NT2/D1 (cell line): Measurements from ENCODE around the gene CLEC18B.
"Not testable (repeated sequence)": the region's sequence is repeated elsewhere in the genome, so short reads cannot be mapped to it uniquely, and the experiment has no call there.

Experiments used
- DNase-seq: peaks from one replicate; pipeline ENCODE4 v3.0.0-alpha.2; 2011; ENCODE audit warnings: low read depth, low spot score
- H3K27me3 ChIP-seq: 2 replicates; pipeline ENCODE4 v1.6.0; 2011; ENCODE audit warnings: mild to moderate bottlenecking; ENCODE audit not compliant: insufficient read length, insufficient read depth
- H3K36me3 ChIP-seq: 2 replicates; pipeline ENCODE4 v1.6.1; 2011; ENCODE audit warnings: mild to moderate bottlenecking, low read length, mixed read lengths; ENCODE audit not compliant: insufficient read depth, insufficient read length
- H3K4me1 ChIP-seq: 2 replicates; pipeline ENCODE4 v1.5.1; 2011; ENCODE audit not compliant: insufficient read depth, insufficient read length
- H3K4me3 ChIP-seq: 2 replicates; pipeline ENCODE4 v1.5.1; 2011; ENCODE audit warnings: low read depth; ENCODE audit not compliant: insufficient read length
- H3K9ac ChIP-seq: 2 replicates; pipeline ENCODE4 v1.6.0; 2011; ENCODE audit warnings: low read depth; ENCODE audit not compliant: insufficient read length
- H3K9me3 ChIP-seq: 2 replicates; pipeline ENCODE4 v1.5.1; 2011; ENCODE audit warnings: mild to moderate bottlenecking, low read length; ENCODE audit not compliant: insufficient read depth

Gene CLEC18B

GRCh38 chr16:74413485-74413884, 7.8 kb downstream of the CLEC18B start:
- not testable (repeated sequence) for H3K27me3 ChIP-seq, H3K9ac ChIP-seq, H3K36me3 ChIP-seq, H3K9me3 ChIP-seq, DNase-seq, H3K4me1 ChIP-seq
- H3K4me3 ChIP-seq: peak overlapping the region; percentile 11

- H3K27me3 ChIP-seq, H3K9ac ChIP-seq, H3K4me3 ChIP-seq, H3K36me3 ChIP-seq, DNase-seq, H3K9me3 ChIP-seq, H3K4me1 ChIP-seq: not testable (repeated sequence)
Observed at GRCh38 chr16:74412775-74413390, 8.4 kb downstream of the CLEC18B start.

GRCh38 chr16:74412138-74412774, 9.0 kb downstream of the CLEC18B start:
- H3K9me3 ChIP-seq, H3K4me1 ChIP-seq, H3K36me3 ChIP-seq, H3K27me3 ChIP-seq, H3K9ac ChIP-seq, DNase-seq, H3K4me3 ChIP-seq: not testable (repeated sequence)

DNA sequence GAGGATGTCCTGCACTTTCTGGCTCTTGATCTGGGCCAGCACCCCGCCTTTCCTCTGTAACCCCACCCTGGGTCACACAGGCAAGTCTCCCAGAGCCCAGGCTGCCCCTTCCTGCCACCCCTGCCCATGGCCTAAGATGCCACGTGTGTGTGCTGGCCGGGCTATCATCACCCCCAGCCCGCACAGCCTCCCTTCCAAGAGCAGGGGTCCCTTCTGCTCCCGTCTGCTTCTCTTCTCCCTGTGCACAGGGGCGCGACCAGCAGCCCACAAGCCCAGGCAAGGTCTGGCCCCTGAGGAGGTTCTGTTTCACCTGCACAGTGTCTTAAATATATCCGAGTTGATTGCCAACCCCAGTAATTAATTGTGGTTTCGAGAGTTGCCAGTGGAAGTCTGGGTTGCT, 10.3 kb downstream of the CLEC18B start:
- H3K4me1 ChIP-seq, H3K4me3 ChIP-seq, DNase-seq, H3K27me3 ChIP-seq, H3K36me3 ChIP-seq, H3K9ac ChIP-seq, H3K9me3 ChIP-seq: not testable (repeated sequence)

GRCh38 chr16:74410057-74410957, 11.0 kb downstream of the CLEC18B start:
- H3K4me1 ChIP-seq, H3K9ac ChIP-seq, H3K27me3 ChIP-seq, DNase-seq, H3K4me3 ChIP-seq, H3K9me3 ChIP-seq, H3K36me3 ChIP-seq: not testable (repeated sequence)

DNA sequence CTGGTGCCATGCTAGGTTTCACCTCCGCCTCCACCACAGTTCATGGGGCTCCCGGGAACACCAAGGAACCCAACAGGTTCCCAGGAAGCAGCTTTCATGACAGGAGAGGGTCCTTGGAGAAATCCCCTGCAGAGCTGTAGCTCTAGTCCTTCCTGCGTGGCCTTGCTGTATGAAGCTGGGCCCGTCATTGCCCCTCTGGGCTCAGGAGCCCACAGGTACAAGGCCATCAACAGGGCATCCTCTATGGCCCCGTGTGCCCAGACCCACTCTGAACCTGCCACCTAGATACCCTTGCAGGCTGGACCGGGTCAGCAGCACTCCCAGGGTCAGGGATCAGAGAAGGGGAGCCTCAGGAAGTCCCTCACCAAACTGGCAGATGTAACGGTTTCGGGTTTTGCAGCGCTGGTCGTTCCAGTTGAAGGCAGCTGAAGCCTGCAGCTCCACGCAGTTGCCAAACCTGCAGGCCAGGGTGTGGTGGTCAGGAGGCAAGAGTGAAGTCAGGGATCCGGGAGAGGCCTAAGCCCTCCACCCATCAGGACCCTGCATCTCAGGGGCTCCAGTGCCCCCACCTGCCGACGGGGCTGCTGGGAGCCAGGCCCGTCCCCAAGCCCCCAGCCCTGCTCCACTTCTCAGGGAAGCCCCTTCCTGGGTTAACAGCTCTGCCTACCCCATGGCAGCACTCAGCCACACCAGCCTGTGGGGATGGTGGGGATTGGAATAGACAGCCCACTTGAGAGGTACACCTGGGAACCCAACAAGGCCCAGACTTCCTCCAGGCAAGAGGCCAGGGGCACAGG, 11.9 kb downstream of the CLEC18B start:
- not testable (repeated sequence) for H3K4me1 ChIP-seq, H3K9ac ChIP-seq, DNase-seq, H3K9me3 ChIP-seq, H3K4me3 ChIP-seq, H3K27me3 ChIP-seq, H3K36me3 ChIP-seq

GRCh38 chr16:74407362-74407705, 13.9 kb downstream of the CLEC18B start:
- H3K4me1 ChIP-seq, H3K9ac ChIP-seq, H3K36me3 ChIP-seq, H3K27me3 ChIP-seq, H3K9me3 ChIP-seq, H3K4me3 ChIP-seq, DNase-seq: not testable (repeated sequence)

DNA sequence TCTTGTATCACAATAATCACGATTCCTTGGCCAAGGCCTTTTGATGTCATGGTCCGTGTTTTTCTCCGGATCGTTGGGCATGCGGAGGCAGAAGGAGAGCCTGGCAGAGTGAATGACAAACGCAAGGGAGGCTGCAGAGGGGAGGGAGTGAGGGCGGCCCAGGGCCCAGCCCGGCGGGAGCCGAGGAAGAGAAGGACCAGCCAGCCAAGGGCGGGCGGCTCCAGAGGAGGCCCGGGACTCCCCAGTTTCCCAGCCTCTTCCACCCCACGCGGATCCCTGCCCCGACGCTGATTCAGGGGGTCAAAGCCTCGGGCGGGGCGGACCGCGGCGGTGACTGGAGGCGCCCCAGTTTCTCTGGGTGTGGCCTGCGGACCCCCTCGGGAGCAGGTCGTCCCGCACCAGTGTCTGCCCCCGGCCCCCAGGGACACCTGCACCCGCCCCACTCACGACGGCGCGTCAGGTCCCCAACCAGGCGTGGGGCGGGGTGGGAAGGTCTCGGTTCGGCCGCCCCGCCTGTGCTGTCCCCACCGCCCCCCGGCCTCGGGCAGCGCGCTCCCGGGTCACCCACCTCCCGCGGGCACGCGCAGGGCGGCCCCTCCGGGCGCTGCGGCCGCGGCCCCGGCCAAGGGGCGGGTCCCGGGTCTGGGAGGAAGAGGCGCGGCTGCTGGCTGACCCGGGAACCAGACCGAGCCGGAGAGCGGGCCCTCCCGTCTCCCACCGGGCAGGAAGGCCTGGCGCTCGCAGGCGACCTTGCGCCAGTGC, 14.5 kb downstream of the CLEC18B start:
- not testable (repeated sequence) for H3K4me3 ChIP-seq, H3K27me3 ChIP-seq, H3K9ac ChIP-seq, DNase-seq, H3K9me3 ChIP-seq, H3K36me3 ChIP-seq, H3K4me1 ChIP-seq

GRCh38 chr16:74404148-74404933, 16.9 kb downstream of the CLEC18B start:
- not testable (repeated sequence) for H3K4me3 ChIP-seq, DNase-seq, H3K4me1 ChIP-seq, H3K36me3 ChIP-seq, H3K27me3 ChIP-seq, H3K9me3 ChIP-seq, H3K9ac ChIP-seq

GRCh38 chr16:74400238-74400637, 21.0 kb downstream of the CLEC18B start:
- H3K9ac ChIP-seq, DNase-seq, H3K4me3 ChIP-seq, H3K36me3 ChIP-seq, H3K27me3 ChIP-seq, H3K4me1 ChIP-seq, H3K9me3 ChIP-seq: not testable (repeated sequence)
